Lung microvascular endothelial cell (primary cell): Measurements from ENCODE around the gene POC1A. TPM values are rescaled to one million over a fixed set of nuclear protein-coding genes. Genes with fewer than 3 reads are reported as not detected.
"Not testable (repeated sequence)": the region's sequence is repeated elsewhere in the genome, so short reads cannot be mapped to it uniquely, and the experiment has no call there.

Experiments used
- DNase-seq, 2 donors: peaks; one replicate each; pipeline versions ENCODE4 v3.0.0 to v3.0.0-alpha.2; 2010; ENCODE audit warnings: low read depth in 2 of 2
- total RNA-seq: library from RNA; depleted of rRNA; stranded (reverse); fragments of >200 nt; gene quantifications from 2 replicates; pipeline ENCODE4 v1.2.1, GENCODE V29; 2014

POC1A gene
- total RNA-seq, 1 donor from 2014 or later, result 4.0 TPM

DNA sequence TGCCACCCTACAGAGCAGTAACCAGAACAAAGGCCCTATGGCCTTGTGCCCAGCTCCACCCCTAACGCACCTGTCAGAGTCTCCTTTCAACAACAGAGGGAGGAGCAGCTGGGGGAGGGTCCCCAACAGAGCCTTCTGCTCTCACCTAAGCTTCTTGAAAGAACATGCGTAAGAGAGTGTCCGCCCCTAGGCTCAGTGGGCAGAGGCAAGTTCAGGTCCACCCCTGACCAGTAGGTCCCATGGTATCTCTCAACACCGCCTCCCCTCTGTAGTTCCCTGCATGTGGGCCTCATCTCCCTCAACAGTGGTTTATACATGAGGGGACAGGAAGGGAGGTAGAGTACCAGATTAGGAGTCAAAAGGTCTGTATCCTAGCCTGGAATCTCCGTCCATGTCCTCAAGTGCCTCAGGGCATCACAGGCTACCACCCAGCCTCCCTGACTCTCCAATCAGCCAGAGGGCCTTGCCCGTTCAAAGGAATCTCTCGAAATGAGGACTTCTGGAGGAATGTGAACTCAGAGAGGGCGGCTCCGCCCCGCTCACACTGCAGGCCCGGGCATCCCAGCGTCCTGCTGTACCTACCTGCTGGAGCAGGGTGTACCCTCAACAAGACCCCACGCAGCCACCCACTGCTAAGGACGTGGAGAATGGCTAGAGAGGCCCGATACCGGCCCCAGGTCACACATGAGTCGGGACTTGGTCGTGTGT, 680 bp downstream of the POC1A start:
- DNase-seq, result no peak

DNA sequence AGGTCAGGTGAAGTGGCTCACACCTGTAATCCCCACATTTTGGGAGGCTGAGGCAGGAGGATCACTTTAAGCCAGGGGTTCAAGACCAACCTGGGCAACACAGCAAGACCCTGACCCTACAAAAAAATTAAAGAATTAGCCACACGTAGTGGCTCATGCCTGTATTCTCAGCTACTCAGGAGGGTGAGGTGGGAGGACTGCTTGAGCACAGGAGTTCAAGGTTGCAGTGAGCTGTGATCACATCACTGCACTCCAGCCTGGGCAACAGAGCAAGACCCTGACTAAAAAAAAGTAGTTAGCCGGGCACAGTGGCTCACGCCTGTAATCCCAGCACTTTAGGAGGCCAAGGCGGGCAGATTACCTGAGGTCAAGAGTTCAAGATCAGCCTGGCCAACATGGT, 2.2 kb downstream of the POC1A start:
- DNase-seq, result not testable (repeated sequence)

DNA sequence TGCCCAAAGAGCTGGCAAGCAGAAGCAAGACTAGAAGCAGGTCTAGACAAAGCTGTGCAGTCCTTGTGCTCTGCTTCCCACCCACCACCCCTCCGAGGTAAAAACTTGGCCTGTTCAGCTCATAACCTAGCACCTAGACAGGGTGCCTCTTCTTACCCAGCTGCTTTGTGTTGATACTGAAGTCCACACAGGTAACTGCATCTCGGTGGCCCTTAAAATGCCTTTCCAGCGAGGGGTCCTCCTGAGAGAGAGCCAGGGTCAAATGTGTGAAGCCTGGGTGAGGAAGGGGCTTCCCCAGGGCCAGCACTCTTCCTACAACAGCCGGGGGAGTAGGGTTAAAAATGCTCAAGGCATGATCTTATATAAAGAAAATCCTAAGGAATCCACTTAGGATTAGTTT, 3.4 kb downstream of the POC1A start:
- DNase-seq, result no peak

DNA sequence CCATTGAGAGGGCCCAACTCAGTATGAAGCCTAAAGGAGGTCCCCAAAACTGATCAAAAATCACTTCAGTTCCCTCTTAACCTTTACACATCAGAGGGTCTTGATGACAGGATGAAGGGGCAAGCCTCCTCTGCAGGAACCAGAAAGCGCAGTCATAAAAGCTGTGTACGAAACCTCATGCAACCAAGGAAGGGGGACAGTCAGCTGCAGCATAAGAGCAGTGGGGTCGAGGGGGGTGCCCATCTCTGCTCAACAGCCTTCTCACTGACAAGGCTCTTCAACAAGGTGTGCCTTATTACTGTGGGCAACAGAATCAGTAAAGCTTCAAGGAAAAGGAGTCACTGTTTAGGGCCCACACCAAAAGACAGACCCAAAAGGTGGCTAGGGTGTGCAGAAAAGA, 3.9 kb downstream of the POC1A start:
- no peak for DNase-seq

DNA sequence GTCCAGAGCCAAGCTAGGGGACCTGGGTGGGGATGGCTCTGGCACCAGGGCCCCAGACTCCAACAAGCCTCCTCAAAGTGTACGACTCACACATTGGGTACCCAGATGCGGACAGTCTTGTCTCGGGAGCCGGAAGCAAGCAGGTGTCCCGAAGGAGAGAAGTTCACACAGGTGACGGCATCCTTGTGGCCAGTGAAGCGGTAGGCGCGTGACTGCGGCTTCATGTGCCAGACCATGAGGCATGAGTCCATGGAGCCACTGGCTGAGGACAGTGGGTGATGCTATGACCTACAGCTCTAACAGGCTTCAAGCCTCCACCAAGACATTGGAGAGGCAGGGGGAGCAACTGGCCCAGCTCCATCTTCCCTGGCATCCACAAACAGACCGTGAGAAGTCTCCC, 4.5 kb downstream of the POC1A start:
- no peak for DNase-seq

DNA sequence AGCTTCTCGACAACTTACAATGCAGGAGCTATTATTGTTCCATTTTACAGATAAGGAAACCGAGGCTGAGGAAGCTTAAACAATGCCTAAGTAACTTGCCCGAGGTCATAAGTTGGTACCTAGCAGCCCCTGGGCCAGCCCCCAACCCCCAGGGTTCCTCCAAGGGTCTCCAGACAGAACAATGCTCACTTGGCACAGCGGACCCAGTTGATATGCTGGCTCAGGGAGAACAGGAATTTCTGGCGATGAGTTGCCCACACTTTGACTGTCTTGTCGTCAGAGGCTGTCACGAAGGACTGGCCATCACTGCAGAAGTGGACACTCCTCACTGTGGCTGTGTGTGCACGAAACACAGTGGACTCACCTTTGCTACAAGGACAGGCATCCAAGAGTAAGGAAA, 5.2 kb downstream of the POC1A start:
- no peak for DNase-seq

DNA sequence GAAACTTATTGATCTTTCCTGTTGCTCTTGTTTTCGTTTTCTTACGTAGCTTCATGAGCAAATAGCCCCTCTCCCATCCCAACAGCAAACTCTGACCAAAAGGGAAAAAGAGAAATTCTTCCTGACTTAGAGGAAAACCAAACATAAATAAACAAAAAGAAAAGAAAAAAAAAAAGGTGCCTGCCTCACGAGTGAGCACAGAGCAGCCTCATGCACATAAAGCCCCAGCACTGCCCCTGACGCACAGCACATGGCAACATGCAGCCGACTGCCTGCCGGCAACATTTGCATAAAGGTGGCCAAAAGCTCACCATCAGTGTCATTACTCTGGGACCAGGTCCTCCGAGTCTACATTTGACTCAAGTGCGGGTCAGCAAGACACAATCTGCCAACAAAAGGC, 6.4 kb downstream of the POC1A start:
- DNase-seq, result no peak

DNA sequence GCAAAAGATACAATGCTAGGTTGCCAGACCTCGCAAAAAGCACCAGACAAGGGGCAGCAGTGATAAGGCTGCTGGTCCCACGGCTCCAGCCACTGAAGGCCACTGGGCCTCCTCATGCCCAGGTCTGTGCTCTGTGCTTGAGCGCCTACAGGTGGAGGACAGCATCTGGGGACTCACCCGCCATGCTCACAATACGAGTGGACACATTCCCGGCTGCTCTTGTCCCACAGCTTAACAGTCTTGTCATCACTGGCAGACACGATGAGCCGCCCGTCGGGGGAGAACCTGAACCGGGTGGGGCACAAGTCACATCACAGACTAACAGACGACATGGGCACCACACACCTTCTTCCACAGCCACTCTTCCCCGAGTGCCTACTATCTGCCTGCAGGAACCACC, 7.4 kb downstream of the POC1A start:
- no peak for DNase-seq

DNA sequence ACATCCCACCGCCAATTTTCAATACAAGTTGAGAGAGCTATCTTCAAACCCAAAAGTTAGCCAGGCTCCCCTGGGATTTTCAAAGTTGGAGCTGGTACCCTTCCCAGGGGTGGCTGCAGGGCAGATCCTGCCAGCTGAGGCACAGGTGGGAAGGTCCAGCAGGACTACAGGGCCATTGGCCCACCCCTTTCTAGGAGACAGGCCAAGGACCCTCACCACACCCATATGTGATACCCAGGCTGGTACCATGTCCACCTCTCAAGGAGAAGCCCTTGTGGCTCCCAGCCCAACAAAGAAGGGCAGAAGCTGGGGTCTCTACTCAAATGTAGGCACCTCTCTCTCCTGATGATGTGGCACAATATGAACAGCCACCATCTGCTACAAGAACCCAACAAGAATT, 8.0 kb downstream of the POC1A start:
- DNase-seq, result no peak

DNA sequence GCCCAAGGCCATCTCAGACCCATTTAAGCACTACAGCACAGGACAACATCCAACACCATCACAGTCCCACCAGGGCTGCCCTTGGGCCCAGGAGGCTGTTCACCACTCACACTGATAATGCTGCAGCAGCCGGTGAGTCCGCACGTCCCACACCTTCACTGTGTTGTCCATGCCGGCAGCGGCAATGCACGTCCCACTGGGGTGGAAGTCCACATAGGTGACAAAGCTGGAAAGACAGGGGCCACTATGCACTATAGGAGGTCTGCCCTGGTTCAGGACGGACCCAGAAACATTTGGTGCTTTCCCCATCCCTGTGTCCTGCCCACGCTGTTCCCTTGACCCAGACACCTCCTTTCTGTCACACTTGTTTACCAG, 8.5 kb downstream of the POC1A start:
- DNase-seq, result no peak

DNA sequence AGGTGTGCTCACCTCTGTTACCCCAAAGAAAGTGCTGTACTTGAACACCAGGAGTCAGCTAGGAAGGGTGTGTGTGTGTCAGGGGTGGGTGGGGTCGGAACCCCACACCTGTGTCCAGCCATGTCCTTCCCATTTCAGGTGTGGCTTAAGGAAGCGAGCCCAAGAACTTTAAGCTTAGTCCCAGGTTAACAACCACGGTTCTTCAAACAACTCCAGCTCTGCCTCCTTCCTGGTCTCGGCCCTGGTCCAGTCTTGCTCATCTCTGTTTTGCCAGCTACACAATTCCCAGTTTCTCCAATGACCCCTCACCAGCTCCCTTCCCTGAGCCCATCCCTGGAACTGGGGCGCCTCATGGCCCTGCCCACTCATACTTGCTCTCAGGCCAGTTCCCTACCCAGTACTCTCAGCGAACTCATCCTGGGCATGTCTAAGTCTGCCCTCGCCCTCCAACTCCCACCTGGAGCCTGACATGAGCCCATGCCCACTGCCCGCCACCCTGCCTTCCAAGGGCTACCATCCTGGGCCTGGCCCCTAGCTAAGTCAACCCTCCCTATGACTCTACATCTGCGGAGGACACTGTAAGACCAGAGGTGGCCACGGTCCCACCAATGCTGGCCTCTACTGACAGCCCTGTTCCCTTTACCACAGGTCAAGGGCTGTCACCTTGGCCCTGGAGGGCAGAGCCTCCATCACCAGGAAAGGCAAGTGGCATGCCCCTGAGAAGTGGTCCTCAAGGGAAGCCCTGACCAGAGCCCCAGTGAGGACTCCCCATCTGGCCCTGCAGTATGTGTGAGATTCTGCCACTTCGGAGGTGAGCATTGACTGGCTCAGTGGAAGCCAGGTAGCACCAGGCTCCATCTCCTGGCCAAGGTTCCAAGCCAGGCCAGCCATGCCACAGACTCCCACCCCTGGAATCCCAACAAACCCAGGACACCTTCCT, 9.2 kb downstream of the POC1A start:
- no peak for DNase-seq

DNA sequence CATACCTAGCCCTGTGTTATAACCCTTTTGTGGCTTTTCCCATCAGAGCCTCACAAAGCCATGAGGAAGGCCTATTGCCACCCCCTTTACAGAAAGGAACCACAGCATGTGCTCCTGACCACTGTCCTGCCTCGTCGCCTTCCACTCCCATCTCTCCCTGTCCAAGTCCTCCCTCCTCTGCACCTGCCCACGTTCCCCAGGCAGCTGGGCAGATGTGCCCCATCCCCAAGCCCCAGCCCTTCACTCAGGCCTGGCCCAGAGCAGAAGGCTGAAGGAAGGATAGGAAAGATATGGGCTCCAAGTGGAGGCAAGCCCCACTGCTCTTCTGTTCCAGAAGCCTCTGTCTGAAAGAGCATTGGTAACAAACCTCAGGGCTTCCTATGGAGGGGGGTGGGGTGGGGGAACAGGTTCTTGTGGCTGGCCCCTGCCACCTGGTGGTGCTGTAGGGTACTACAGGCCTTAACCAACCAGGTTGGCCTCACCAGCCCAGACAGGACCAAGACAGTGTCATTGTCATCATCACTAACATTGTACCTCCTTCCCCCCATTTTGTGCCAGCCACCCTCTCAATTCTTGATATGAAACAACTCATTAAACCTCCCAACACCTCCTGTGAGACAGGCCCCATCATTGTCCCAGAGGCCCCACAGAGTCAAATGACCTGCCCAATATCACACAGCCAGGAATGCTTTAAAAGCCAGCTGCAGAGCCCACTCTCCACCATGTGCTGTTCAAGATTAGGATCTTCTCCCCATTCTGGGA, 10.0 kb downstream of the POC1A start:
- DNase-seq, result peak; percentile 87 to 90

DNA sequence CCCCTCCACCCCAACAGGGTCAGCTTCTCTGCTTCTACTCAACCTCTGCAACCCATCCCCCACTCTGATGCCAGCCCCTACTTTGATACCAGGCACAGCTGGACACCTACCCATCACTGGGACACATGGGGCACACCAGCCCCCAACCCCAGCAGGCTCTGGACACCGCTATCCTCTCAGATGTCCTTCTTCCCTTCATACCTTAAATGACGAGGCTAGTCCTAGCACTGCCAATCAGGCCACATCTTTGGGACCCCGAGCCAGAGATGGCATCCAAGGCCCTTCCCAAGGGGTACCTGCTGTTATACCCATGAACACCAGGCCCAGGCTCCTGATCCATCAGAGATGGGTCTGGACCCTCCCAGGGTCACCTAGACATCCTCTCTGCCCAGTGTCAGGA, 10.6 kb downstream of the POC1A start:
- no peak for DNase-seq

DNA sequence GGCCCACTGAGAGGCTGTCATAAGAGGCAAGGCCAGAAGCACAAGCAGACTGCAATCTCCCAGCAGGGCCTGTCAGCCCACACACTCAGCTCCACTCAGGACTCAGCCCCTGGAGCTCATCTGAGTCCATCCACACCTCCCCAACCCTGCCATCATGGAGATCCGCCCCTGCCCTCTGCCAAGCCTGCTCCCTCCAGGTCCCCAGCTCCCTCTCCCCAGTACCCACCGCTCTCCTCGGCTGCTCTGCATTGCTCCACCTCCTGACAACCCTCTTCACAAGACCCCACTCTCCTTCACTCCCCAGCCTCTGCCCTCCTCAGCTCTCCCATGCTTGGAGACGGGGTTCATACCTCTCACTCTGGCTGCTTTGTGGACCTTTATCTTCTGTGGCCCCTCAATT, 11.1 kb downstream of the POC1A start:
- DNase-seq, result no peak

DNA sequence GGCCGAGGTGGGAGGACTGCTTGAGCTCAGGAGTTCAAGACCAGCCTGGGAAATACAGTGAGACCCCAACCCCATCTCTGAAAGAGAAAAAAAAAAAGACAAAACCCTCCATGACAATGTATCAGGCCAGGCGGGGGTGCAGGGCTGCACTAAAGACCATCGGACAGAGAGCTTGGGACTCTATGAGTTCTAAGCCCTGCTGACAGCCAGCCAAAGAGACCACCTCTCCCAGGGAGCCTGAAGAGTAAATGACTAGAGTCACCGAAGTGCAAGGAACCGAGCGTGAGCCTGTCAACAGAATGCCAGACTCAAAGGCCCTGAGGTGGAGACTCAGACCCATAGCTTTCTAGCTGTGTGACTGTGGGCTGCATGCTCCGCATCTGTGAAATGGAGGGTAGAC, 12.5 kb downstream of the POC1A start:
- no peak for DNase-seq

DNA sequence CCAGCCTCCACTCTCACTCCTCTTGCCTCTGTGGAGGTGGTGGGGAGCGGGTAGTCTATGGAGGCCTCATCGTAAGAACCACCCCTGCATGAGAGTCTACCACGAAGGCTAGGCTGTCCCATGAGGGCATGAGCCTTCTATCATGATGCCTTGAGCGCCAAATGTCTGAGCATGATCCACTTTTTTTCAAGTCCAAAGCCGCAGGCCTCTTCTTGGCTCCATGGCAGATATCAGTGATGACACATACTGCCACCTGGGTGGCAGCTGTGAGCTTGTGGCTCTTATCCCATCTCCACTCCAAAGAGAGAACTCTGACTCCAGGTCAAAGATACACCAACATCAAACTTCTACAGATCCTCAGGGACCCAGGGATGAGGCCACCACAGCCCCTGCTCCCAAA, 13.5 kb downstream of the POC1A start:
- DNase-seq, result no peak

DNA sequence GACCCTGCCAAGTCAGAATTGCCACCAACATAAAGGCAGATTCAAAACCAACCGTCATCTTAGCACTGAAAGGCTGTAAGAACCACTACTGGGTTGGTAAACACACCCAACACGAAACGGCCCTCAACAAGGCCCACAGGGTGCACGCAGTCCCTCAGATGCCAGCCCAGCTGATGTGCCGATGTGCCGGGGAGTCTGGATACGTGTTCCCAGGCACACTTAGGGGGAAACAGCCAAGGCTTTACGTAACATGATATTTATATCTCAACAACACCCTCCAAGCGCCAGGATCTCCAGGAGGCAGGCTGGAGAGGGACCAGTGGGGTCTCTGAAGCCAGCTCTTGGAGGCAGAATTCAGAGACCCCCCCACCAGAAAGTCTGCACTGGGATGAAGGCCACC, 14.2 kb downstream of the POC1A start:
- DNase-seq, result no peak

DNA sequence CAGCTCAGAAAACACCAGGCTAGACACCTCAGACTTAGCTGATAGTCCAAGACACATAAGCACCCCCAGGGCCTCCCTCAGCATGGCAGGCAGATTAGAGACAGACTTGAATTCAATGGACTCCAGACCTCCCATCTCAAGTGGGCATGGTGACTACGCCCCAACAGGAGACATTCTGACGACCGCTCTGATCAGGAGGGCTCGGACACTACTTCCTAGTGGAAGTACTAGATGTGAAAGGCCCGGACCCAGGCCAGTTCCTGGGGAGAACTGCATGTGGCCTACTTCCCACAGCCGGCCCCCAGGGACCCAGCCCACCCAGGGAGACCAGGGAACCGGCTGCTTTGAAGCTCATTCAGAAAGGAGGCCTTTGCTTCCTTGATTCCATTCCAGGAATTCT, 16.9 kb downstream of the POC1A start:
- no peak for DNase-seq

DNA sequence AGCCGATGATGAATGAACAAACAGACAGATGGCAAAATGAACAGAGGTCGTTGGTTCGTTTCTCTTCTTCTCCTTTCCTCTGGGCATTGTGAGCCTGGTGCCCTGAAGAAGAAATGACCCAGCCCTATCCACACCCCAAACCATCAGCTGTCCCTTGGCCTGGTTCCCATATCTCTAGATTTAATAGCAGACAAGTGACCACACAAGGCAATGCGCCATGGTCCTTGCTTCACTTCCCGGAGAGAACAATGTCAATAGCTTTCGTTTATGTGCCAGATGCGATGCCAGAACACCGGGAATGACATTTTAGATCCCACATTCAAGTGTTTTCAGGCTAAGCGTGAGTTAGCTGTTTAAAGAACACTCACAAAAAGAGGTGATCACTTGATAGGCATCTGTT, 17.7 kb downstream of the POC1A start:
- peak; percentile 56 to 83 for DNase-seq

DNA sequence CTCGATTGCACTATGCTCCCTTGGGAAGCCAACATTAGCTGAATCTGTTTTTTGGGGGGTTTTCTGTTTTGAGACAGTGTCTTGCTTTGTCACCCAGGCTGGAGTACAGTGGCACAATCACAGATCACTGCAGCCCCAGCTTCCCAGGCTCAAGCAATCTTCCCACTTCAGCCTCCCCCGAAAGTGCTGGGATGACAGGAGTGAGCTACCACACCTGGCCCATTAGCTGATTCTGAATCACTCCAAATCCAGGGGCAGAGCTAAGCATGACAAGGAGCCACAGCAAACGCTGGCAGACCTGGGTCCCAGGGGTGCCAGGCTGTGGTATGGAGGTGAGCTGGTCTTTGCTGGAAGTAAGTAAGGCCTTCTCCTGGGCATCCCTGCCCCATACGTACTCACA, 18.9 kb downstream of the POC1A start:
- DNase-seq, result no peak

DNA sequence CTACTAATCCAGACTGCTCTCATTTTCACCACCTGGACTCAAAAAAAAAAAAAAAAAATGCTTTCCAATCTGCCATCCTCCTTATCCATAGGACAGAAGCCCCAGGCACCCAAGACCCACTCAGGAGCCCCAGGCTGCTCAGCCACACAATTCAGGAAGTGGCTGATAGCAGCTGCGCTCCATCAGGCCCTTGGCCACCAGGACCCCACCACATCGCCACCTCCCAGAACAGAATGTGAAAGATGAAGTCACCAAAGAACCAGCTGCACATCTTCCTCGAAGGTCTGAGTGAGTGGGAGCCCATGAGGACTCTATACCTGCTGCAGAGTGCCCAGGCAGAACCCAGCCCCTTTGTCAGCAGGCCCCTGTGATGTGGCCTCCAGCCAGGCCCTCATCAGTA, 19.5 kb downstream of the POC1A start:
- DNase-seq, result no peak

DNA sequence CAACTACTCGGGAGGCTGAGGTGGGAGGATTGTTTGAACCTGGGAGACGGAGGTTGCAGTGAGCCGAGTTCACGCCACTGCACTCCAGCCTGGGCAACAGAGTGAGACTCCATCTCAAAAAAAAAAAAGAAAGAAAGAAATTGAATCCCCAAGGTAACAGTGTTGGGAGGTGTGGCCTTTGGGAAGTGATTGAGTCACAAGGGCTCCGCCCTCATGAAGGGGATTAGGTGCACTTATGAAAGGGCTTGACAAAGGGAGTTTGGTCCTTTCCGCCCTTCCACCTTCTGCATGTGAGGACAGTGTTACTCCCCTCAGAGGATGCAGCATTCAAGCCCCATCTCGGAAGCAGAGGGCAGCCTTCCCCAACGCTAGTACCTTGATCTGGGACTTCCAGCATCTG, 21.3 kb downstream of the POC1A start:
- DNase-seq, result no peak
